ENCODE data around the gene ASB6. TPM values are rescaled to one million over a fixed set of nuclear protein-coding genes. Genes with fewer than 3 reads are reported as not detected.

ASB6 gene
- total RNA-seq, 2 experiments from 2014 or later: 25.4 to 27.7 TPM

DNA sequence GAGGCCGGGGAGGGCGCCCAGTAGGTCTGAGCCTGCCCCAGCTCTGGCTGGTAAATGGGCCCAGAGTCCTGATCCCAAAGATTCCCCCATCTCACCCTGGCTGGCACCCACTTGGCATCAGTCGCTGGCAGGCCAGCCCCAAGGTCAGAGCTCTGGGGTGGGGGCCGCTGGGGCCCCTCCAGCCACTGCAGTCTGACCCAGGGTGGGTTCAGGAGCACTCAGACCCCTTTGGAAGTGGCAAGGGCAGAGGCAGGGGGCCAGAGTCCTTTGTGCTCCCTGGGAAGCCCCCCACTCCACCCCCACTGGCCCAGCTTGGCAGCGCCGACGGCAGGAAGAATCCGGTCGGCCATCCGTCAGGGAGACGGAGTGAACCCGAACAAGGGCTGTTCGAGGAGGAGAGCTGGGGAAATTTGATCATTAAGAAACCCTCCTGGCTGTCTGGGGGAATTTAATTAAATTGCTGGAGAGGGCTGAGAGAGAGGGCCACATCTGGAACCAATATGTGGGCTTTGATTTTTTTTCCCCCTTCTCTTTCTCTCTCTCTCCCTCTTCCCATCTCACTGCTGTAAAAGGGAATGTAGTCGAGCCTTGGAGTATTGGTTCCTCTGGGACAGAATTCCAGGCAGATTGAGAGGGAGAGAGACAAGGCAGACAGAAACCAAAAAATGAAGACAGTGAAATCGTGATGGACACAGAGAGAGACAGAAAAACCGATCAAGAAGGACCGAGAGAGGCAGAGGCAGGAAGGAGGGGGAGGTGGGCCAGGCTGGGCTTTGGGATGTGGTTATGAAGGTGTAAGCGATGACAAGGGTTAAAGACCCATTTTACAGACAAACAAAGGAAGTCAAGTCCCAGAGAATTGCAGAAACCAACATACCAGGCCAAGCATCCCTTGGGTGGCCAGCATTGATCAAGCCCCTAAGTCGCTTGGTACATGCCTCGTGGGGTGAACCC, 8.1 kb upstream of the ASB6 start:
- no peak for DNase-seq
- CTCF ChIA-PET: no interaction called here
- Mint-ChIP-seq H3K9me3 (ENCODE audit: insufficient read depth) (no peaks in the 10 kb centered on the region), H3K27ac (no peak overlapping the region), H3K4me1 (ENCODE audit: low read depth) (no peaks in the 10 kb centered on the region), H3K27me3 (ENCODE audit: low read depth) (peaks cover 4% of the 10 kb centered on the region), H3K4me3 (no peak overlapping the region), H3K36me3 (ENCODE audit: low read depth) (no peaks in the 10 kb centered on the region)
- POLR2A ChIA-PET: no interaction called here
- ATAC-seq: no peak

- ATAC-seq: no peak
- no peak overlapping the region for H3K27ac Mint-ChIP-seq
- POLR2A ChIA-PET: no interaction called here
Observed at GRCh38 chr9:129648764-129649115, 6.8 kb upstream of the ASB6 start.

GRCh38 chr9:129648092-129648763, 6.3 kb upstream of the ASB6 start:
- Mint-ChIP-seq H3K4me3 (no peak overlapping the region), H3K9me3 (ENCODE audit: insufficient read depth) (no peaks in the 10 kb centered on the region), H3K27me3 (ENCODE audit: low read depth) (peaks cover under 1% of the 10 kb centered on the region), H3K27ac (peak overlapping the region; percentile 28), H3K36me3 (ENCODE audit: low read depth) (no peaks in the 10 kb centered on the region), H3K4me1 (ENCODE audit: low read depth) (no peaks in the 10 kb centered on the region)
- POLR2A ChIA-PET: no interaction called here
- CTCF ChIA-PET: no interaction called here
- ATAC-seq: no peak
- no peak for DNase-seq

More at GRCh38 chr9:129648764-129649115, 6.8 kb upstream of the ASB6 start:
- Mint-ChIP-seq H3K27me3 (ENCODE audit: low read depth) (peaks cover 4% of the 10 kb centered on the region), H3K36me3 (ENCODE audit: low read depth) (no peaks in the 10 kb centered on the region), H3K9me3 (ENCODE audit: insufficient read depth) (no peaks in the 10 kb centered on the region), H3K4me1 (ENCODE audit: low read depth) (no peaks in the 10 kb centered on the region), H3K4me3 (no peak overlapping the region)
- DNase-seq: no peak
- CTCF ChIA-PET: no interaction called here

- POLR2A ChIA-PET: no interaction called here
- Mint-ChIP-seq H3K4me1 (ENCODE audit: low read depth) (no peaks in the 10 kb centered on the region), H3K36me3 (ENCODE audit: low read depth) (no peaks in the 10 kb centered on the region), H3K27me3 (ENCODE audit: low read depth) (no peaks in the 10 kb centered on the region), H3K27ac (peak overlapping the region; percentile 28), H3K4me3 (no peak overlapping the region), H3K9me3 (ENCODE audit: insufficient read depth) (no peaks in the 10 kb centered on the region)
- DNase-seq: no peak
- no peak for ATAC-seq
- CTCF ChIA-PET: no interaction called here
Observed at GRCh38 chr9:129647635-129648034, 5.7 kb upstream of the ASB6 start.

- no peak overlapping the region for H3K4me3 Mint-ChIP-seq
- ATAC-seq: no peak
- ChIA-PET CTCF (no interaction called here), POLR2A (no interaction called here)
- H3K4me1 Mint-ChIP-seq (ENCODE audit: low read depth): peaks cover 3% of the 10 kb centered on the region
- no peaks in the 10 kb centered on the region for H3K36me3 Mint-ChIP-seq (ENCODE audit: low read depth)
- no peaks in the 10 kb centered on the region for H3K27me3 Mint-ChIP-seq (ENCODE audit: low read depth)
- H3K27ac Mint-ChIP-seq: no peak overlapping the region
- H3K9me3 Mint-ChIP-seq (ENCODE audit: insufficient read depth): no peaks in the 10 kb centered on the region
- DNase-seq: no peak
Observed at GRCh38 chr9:129646654-129647053, 4.7 kb upstream of the ASB6 start.

- Mint-ChIP-seq H3K27ac (no peak overlapping the region), H3K9me3 (ENCODE audit: insufficient read depth) (no peaks in the 10 kb centered on the region), H3K4me1 (ENCODE audit: low read depth) (peaks cover 5% of the 10 kb centered on the region), H3K27me3 (ENCODE audit: low read depth) (no peaks in the 10 kb centered on the region), H3K36me3 (ENCODE audit: low read depth) (no peaks in the 10 kb centered on the region), H3K4me3 (no peak overlapping the region)
- DNase-seq (no peak), ATAC-seq (no peak)
- ChIA-PET POLR2A (no interaction called here), CTCF (no interaction called here)
Observed at GRCh38 chr9:129646252-129646651, 4.3 kb upstream of the ASB6 start.

- Mint-ChIP-seq H3K27me3 (ENCODE audit: low read depth) (no peaks in the 10 kb centered on the region), H3K27ac (no peak overlapping the region), H3K36me3 (ENCODE audit: low read depth) (no peaks in the 10 kb centered on the region), H3K4me3 (no peak overlapping the region), H3K4me1 (ENCODE audit: low read depth) (peaks cover 18% of the 10 kb centered on the region), H3K9me3 (ENCODE audit: insufficient read depth) (no peaks in the 10 kb centered on the region)
- ATAC-seq (no peak), DNase-seq (no peak)
- CTCF ChIA-PET: interaction anchor here (0.6 to 1.4 kb wide), 3 partner anchors 93 to 520 kb away, joined by 3 to 5 read pairs (median 4); no protein-coding TSS in a partner anchor
- POLR2A ChIA-PET: no interaction called here
Observed at GRCh38 chr9:129644902-129645301, 3.0 kb upstream of the ASB6 start.

- peaks cover 19% of the 10 kb centered on the region for H3K4me1 Mint-ChIP-seq (ENCODE audit: low read depth)
- ATAC-seq (no peak), DNase-seq (no peak)
- ChIA-PET CTCF (interaction anchor here (0.8 to 7.9 kb wide), 4 partner anchors 18 to 146 kb away, joined by 4 to 75 read pairs (median 8); partner anchors contain the start of gene NTMT1), POLR2A (no interaction called here)
- H3K4me3 Mint-ChIP-seq: no peak overlapping the region
- H3K27me3 Mint-ChIP-seq (ENCODE audit: low read depth): no peaks in the 10 kb centered on the region
- H3K36me3 Mint-ChIP-seq (ENCODE audit: low read depth): peaks cover 1% of the 10 kb centered on the region
- H3K9me3 Mint-ChIP-seq (ENCODE audit: insufficient read depth): no peaks in the 10 kb centered on the region
- H3K27ac Mint-ChIP-seq: no peak overlapping the region
Observed at GRCh38 chr9:129644365-129644764, 2.4 kb upstream of the ASB6 start.

DNA sequence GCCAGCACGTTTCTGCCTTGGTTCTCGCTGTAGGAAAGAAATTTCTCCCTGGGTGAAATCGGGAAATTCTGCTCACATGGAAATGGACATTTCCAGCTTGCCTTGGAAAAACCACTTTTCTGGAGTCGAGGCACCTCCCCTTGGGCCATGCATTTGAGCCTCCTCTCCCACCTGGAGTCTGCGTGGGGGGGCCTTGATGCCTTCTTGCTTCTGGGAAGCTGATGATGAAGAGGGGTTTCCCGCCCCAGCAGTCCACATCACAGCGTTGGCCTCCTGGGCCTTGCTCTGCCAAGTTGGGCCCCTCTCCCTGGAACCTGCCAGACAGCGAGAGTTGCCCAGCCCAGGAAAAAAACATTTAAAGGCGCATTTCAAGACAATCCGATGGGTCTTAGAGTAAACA, 1.8 kb upstream of the ASB6 start:
- H3K27me3 Mint-ChIP-seq (ENCODE audit: low read depth): no peaks in the 10 kb centered on the region
- DNase-seq: no peak
- ATAC-seq: no peak
- no peak overlapping the region for H3K27ac Mint-ChIP-seq
- ChIA-PET CTCF (interaction anchor here (1.4 to 7.9 kb wide), 5 partner anchors 17 to 140 kb away, joined by 3 to 75 read pairs (median 12); partner anchors contain the start of genes C9orf50 and NTMT1), POLR2A (no interaction called here)
- no peaks in the 10 kb centered on the region for H3K9me3 Mint-ChIP-seq (ENCODE audit: insufficient read depth)
- peaks cover 2% of the 10 kb centered on the region for H3K36me3 Mint-ChIP-seq (ENCODE audit: low read depth)
- no peak overlapping the region for H3K4me3 Mint-ChIP-seq
- H3K4me1 Mint-ChIP-seq (ENCODE audit: low read depth): peaks cover 19% of the 10 kb centered on the region

DNA sequence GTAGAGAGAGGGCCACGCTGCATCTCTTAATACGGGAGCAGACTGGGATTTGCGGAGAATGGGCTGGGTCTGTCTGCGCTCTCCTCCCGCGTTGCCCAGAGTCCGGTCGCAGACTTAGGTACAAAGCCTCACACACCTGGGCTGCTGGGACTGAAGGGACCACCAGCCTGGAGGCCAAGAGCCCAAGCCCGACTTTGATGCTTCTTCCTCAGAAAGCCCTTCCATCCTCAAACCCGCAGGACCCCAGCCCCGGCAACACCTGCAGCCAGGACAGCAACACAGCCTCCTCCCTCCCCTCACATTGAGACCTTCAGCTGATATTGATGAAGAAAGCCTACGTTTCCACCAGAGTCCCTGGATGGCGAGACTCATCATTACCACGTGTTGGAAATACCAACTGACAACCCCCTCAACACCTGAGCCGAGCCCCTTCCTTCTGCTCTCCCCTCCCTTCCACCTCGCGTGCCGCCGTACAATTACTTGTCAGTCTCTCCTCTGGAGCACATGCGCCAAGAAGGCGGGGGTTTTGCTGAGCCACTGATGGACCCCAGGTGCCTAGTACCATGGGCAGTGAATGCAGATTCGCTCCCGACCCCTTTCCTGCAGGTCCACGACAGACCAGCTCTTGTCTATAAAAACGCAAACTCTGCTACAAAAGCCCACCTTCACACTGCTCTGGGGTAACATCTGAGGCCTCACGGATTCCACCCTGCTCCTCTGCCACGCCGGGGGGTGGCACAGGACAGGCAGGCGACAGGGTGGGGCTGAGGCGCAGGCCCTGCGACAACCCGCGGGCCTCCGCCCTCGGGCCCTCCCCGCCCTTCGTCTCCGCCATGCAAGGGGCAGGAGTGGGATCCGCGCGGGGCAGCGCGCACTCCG, 841 bp downstream of the ASB6 start:
- CTCF ChIA-PET: interaction anchor here (0.6 to 7.9 kb wide), 9 partner anchors 14 to 511 kb away, joined by 3 to 75 read pairs (median 3); partner anchors contain the start of gene NTMT1
- Mint-ChIP-seq H3K9me3 (ENCODE audit: insufficient read depth) (no peaks in the 10 kb centered on the region), H3K4me1 (ENCODE audit: low read depth) (peaks cover 19% of the 10 kb centered on the region), H3K27ac (peak overlapping the region; percentile 79), H3K4me3 (peak overlapping the region; percentile 83), H3K36me3 (ENCODE audit: low read depth) (peaks cover 8% of the 10 kb centered on the region), H3K27me3 (ENCODE audit: low read depth) (no peaks in the 10 kb centered on the region)
- POLR2A ChIA-PET: interaction anchor here (1.1 to 1.3 kb wide), 2 partner anchors 11 to 16 kb away, joined by 3 to 4 read pairs; partner anchors contain the start of gene NTMT1
- peak; percentile 34 for DNase-seq
- no peak for ATAC-seq

DNA sequence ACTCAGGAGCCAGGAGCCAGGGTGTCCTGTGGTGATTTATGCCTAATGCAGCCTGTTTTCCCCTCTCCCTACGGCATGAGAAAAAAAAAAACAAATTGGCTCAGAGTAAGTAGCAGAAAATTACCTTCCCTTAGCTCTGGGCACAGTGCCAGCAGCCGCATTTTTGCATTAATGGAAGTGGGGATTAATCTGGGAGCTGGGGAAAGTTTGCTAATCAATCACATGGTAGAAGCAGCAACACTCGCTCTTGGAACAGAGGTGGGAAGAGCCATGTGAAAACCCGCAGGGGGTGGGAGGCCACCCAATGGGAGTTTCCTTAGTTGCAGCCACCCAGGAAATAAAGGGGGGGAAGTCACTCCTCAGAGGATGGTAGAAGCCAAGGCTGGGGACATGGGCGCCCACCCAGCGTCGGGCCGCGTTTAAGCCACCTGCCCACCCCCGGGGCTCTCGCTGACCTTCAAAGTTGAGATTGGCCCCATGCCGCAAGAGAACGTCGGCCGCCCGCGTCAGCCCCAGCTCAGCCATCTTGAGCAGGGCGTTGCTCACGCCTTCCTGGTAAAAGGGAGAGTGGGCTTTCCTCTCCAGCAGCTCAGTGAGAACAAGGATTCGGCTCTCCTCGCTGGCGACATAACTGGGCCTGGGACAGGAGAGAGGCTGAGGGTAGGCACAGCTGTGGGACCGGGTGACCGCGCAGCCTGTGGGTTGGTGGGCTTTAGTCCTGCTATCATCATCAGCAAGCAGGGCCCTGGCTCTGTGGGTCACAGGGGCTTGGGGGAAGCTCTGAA, 1.7 kb downstream of the ASB6 start:
- Mint-ChIP-seq H3K27ac (no peak overlapping the region), H3K36me3 (ENCODE audit: low read depth) (peaks cover 14% of the 10 kb centered on the region)
- CTCF ChIA-PET: interaction anchor here (1.2 to 7.9 kb wide), 6 partner anchors 14 to 511 kb away, joined by 3 to 75 read pairs (median 4); partner anchors contain the start of gene NTMT1

More for the DNA sequence above, 1.7 kb downstream of the ASB6 start:
- H3K4me3 Mint-ChIP-seq: peak overlapping the region; percentile 83
- peaks cover 19% of the 10 kb centered on the region for H3K4me1 Mint-ChIP-seq (ENCODE audit: low read depth)
- POLR2A ChIA-PET: interaction anchor here (1.0 to 1.3 kb wide), 4 partner anchors 10 to 15 kb away, joined by 3 to 4 read pairs (median 3); partner anchors contain the start of gene NTMT1
- DNase-seq: no peak
- no peak for ATAC-seq
- H3K9me3 Mint-ChIP-seq (ENCODE audit: insufficient read depth): no peaks in the 10 kb centered on the region
- H3K27me3 Mint-ChIP-seq (ENCODE audit: low read depth): no peaks in the 10 kb centered on the region
